K562 (cell line): ENCODE data around the gene PIGX. TPM values are rescaled to one million over a fixed set of nuclear protein-coding genes. Genes with fewer than 3 reads are reported as not detected.

ENCODE experiments used
- CBX2 ChIP-seq: fragments of 200-600 bp; sonication (generic); IDR thresholded peaks from one replicate; pipeline ENCODE4 v1.6.1; 2012; ENCODE audit warnings: mild to moderate bottlenecking, low read length, inconsistent platforms; ENCODE audit not compliant: insufficient read depth, poor library complexity, severe bottlenecking
- CBX5 ChIP-seq: IDR thresholded peaks from 2 replicates; pipeline ENCODE4 v1.6.1; 2014; ENCODE audit warnings: low read depth, borderline replicate concordance
- FOXP1 ChIP-seq: sonication (generic); formaldehyde crosslinking; IDR thresholded peaks from 2 replicates; pipeline ENCODE4 v1.8.0; 2022; ENCODE audit warnings: mild to moderate bottlenecking, missing genetic modification reagents
- GABPB1 ChIP-seq: sonication (generic); formaldehyde crosslinking; IDR thresholded peaks from 2 replicates; pipeline ENCODE4 v1.8.0; 2022; ENCODE audit warnings: mild to moderate bottlenecking, missing genetic modification reagents
- MEIS2 ChIP-seq: fragments of 450-650 bp; IDR thresholded peaks from 2 replicates; pipeline ENCODE4 v1.6.1; 2014; ENCODE audit warnings: mild to moderate bottlenecking; ENCODE audit not compliant: partially characterized antibody
- NR3C1 ChIP-seq: sonication (generic); formaldehyde crosslinking; IDR thresholded peaks from 2 replicates; pipeline ENCODE4 v1.8.1; 2022; ENCODE audit warnings: missing genetic modification reagents
- POLR2AphosphoS5 ChIP-seq: IDR thresholded peaks from 2 replicates; pipeline ENCODE4 v1.6.1; 2011; ENCODE audit warnings: mild to moderate bottlenecking, low read depth, low read length, moderate library complexity; ENCODE audit not compliant: control insufficient read depth, insufficient read depth
- SIN3B ChIP-seq: fragments of 450-650 bp; IDR thresholded peaks from 2 replicates; pipeline ENCODE4 v1.6.1; 2017; ENCODE audit warnings: low read depth, mild to moderate bottlenecking, moderate library complexity
- ZC3H11A ChIP-seq: IDR thresholded peaks from 2 replicates; pipeline ENCODE4 v1.6.1; 2012; ENCODE audit warnings: low read depth, low read length, improper control_type of control experiment
- polyA plus RNA-seq, 8 experiments: library from polyadenylated mRNA; depleted of rRNA in 4 of 8; stranded (reverse) in 5 of 8; unstranded in 3 of 8; fragments of >200 nt; fragmentation: Nextera tagmentation in 2 of 8; fragmentation: Illumina TruSeq in 1 of 8; extraction: Ambion mirVana in 2 of 8; extraction: Trizol in 1 of 8; gene quantifications; 2 replicates each; pipeline versions ENCODE4 v1.2.1 to v1.2.3, GENCODE V29; 2011 to 2014; ENCODE audit warnings: inconsistent platforms in 1 of 8, missing spikeins in 1 of 8
- total RNA-seq, 7 experiments: library from RNA; depleted of rRNA in 6 of 7; stranded (reverse); fragments of >200 nt in 6 of 7; fragmentation: Illumina TruSeq in 2 of 7; extraction: Trizol in 2 of 7; gene quantifications; 2 replicates each; pipeline versions ENCODE4 v1.2.1 to v1.2.3, GENCODE V29; 2011 to 2021; ENCODE audit warnings: low replicate concordance in 1 of 7
- TF ChIP-seq, protein P1 (sequence below), 2 experiments: fragments of 450-650 bp in 1 of 2; sonication (generic) in 1 of 2; formaldehyde crosslinking in 1 of 2; IDR thresholded peaks; 2 replicates each; pipeline versions ENCODE4 v1.7.1 to v1.9.0; 2016 to 2022; ENCODE audit warnings: inconsistent platforms in 1 of 2, mild to moderate bottlenecking in 1 of 2, missing genetic modification reagents in 1 of 2
- TF ChIP-seq, protein P2 (sequence below): fragments of 450-650 bp; IDR thresholded peaks from 2 replicates; pipeline ENCODE4 v1.6.1; 2017; ENCODE audit warnings: mild to moderate bottlenecking, moderate library complexity
- TF ChIP-seq, protein P3 (sequence below), 3 experiments: fragments of 200-800 bp in 1 of 3; sonication (Bioruptor generic) in 1 of 3; sonication (generic) in 1 of 3; formaldehyde crosslinking in 1 of 3; IDR thresholded peaks; 2 replicates each; pipeline versions ENCODE4 v1.6.1 to v1.8.0; 2016 to 2022; ENCODE audit warnings: mild to moderate bottlenecking in 2 of 3, missing compliant biosample characterization in 2 of 3, missing genetic modification characterization in 2 of 3, missing genetic modification reagents in 1 of 3
- TF ChIP-seq, protein P4 (sequence below): fragments of 250-450 bp; sonication (Bioruptor Pico); IDR thresholded peaks from 2 replicates; pipeline ENCODE4 v1.9.0; 2021; ENCODE audit warnings: mild to moderate bottlenecking

Gene PIGX
- total and polyA plus RNA-seq, 9 of the 15 experiments (the other 6 are each of a cell fraction or from before 2014, with no cell fraction given), result 3.7 to 36.3 (median 26.9) TPM

DNA sequence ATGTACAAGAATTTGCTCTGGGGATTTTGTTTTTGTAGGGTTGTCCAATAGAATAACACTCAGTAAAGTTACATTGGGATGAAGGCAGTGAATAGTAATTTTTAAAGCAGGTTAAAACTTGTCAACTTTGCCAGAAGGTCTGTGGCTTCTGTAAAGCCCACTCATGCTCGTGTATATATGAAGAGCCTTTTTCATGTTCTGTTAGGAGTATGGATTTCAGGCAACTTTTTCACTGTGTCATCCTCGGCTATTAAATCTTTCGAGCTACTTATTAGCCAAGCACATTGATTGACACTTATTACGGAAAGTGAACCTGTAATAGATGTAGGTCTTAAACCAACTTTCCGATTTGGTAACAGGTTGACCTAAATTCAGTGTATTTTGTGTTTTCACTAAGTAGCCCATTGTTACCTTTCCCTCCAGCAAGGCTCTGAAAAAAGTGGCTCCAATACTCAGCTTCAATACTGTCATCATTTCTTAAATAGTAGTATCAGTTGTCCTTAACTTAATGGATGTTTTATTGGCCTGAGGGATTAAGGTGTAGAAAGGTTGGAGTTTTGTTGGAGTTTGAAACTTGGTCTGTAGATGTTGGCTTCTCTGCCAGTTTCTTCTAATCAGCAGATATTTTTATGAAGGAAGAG lies 29.2 kb downstream of the PIGX start (continued):
- no peak for TF ChIP-seq FOXP1 (CRISPR knock-in tag)
- no peak for TF ChIP-seq CBX5
- TF ChIP-seq NR3C1, result no peak
- TF ChIP-seq MEIS2, result peak; percentile 20
- TF ChIP-seq, protein P1, sequence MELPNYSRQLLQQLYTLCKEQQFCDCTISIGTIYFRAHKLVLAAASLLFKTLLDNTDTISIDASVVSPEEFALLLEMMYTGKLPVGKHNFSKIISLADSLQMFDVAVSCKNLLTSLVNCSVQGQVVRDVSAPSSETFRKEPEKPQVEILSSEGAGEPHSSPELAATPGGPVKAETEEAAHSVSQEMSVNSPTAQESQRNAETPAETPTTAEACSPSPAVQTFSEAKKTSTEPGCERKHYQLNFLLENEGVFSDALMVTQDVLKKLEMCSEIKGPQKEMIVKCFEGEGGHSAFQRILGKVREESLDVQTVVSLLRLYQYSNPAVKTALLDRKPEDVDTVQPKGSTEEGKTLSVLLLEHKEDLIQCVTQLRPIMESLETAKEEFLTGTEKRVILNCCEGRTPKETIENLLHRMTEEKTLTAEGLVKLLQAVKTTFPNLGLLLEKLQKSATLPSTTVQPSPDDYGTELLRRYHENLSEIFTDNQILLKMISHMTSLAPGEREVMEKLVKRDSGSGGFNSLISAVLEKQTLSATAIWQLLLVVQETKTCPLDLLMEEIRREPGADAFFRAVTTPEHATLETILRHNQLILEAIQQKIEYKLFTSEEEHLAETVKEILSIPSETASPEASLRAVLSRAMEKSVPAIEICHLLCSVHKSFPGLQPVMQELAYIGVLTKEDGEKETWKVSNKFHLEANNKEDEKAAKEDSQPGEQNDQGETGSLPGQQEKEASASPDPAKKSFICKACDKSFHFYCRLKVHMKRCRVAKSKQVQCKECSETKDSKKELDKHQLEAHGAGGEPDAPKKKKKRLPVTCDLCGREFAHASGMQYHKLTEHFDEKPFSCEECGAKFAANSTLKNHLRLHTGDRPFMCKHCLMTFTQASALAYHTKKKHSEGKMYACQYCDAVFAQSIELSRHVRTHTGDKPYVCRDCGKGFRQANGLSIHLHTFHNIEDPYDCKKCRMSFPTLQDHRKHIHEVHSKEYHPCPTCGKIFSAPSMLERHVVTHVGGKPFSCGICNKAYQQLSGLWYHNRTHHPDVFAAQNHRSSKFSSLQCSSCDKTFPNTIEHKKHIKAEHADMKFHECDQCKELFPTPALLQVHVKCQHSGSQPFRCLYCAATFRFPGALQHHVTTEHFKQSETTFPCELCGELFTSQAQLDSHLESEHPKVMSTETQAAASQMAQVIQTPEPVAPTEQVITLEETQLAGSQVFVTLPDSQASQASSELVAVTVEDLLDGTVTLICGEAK (IDR thresholded peaks at IDR 0.05), result peak; percentile 75
- TF ChIP-seq, protein P1 (CRISPR knock-in tag; IDR thresholded peaks at IDR 0.05), result no peak
- no peak for TF ChIP-seq GABPB1 (CRISPR knock-in tag)
- TF ChIP-seq, protein P2, sequence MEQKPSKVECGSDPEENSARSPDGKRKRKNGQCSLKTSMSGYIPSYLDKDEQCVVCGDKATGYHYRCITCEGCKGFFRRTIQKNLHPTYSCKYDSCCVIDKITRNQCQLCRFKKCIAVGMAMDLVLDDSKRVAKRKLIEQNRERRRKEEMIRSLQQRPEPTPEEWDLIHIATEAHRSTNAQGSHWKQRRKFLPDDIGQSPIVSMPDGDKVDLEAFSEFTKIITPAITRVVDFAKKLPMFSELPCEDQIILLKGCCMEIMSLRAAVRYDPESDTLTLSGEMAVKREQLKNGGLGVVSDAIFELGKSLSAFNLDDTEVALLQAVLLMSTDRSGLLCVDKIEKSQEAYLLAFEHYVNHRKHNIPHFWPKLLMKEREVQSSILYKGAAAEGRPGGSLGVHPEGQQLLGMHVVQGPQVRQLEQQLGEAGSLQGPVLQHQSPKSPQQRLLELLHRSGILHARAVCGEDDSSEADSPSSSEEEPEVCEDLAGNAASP, result no peak
- TF ChIP-seq, protein P3, sequence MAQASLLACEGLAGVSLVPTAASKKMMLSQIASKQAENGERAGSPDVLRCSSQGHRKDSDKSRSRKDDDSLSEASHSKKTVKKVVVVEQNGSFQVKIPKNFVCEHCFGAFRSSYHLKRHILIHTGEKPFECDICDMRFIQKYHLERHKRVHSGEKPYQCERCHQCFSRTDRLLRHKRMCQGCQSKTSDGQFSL (CRISPR knock-in tag; IDR thresholded peaks at IDR 0.05), result no peak
- TF ChIP-seq, protein P3 (tag; IDR thresholded peaks at IDR 0.05), result no peak
- TF ChIP-seq POLR2AphosphoS5, result no peak
- TF ChIP-seq SIN3B, result no peak
- no peak for TF ChIP-seq ZC3H11A
- no peak for TF ChIP-seq CBX2
- TF ChIP-seq, protein P4, sequence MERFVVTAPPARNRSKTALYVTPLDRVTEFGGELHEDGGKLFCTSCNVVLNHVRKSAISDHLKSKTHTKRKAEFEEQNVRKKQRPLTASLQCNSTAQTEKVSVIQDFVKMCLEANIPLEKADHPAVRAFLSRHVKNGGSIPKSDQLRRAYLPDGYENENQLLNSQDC (CRISPR knock-in tag), result no peak
